Tibial artery (tissue), 4 donors: ENCODE measurements around the gene C14orf119.
"Not testable (repeated sequence)": the region's sequence is repeated elsewhere in the genome, so short reads cannot be mapped to it uniquely, and the experiment has no call there.

Experiments used
- DNase-seq, 2 donors: peaks; one replicate each; pipeline ENCODE4 v3.0.0-alpha.2; 2019
- H3K27ac ChIP-seq, 2 donors: fragments of 200-600 bp; sonication (generic) in 1 of 2; 1 replicate in 1 of 2; 2 replicates in 1 of 2; pipeline ENCODE4 v1.5.1; 2018 to 2019; ENCODE audit warnings: mild to moderate bottlenecking in 1 of 2
- H3K27me3 ChIP-seq, 2 donors: fragments of 200-600 bp; sonication (generic) in 1 of 2; one replicate each; pipeline versions ENCODE4 v1.5.1 to v1.6.0; 2016 to 2019
- H3K36me3 ChIP-seq, 3 donors: fragments of 200-600 bp; sonication (generic) in 2 of 3; one replicate each; pipeline ENCODE4 v1.5.1; 2016 to 2019; ENCODE audit warnings: mild to moderate bottlenecking in 2 of 3
- H3K4me1 ChIP-seq, 4 donors: fragments of 200-600 bp; sonication (generic) in 2 of 4; 1 replicate in 3 of 4; 2 replicates in 1 of 4; pipeline ENCODE4 v1.5.1; 2016 to 2019
- H3K4me3 ChIP-seq, 2 donors: fragments of 200-600 bp; sonication (generic) in 1 of 2; 1 replicate in 1 of 2; 2 replicates in 1 of 2; pipeline ENCODE4 v1.5.1; 2018 to 2019; ENCODE audit warnings: mild to moderate bottlenecking in 2 of 2
- H3K9me3 ChIP-seq, 3 donors: fragments of 200-600 bp; sonication (generic) in 1 of 3; one replicate each; pipeline ENCODE4 v1.5.1; 2016 to 2019
- CTCF ChIP-seq, 2 experiments: fragments of 200-600 bp in 1 of 2; fragments of 450-650 bp in 1 of 2; IDR thresholded peaks; one replicate each; pipeline ENCODE4 v1.5.1; 2017 to 2019; ENCODE audit warnings: antibody characterized with exemption in 2 of 2, mild to moderate bottlenecking in 1 of 2, moderate library complexity in 1 of 2
- intact Hi-C: fragments of 100-400 bp; cut with DNase I; formaldehyde crosslinking; loops from one replicate; pipeline ENCODE4 v1.15.0; 2023; ENCODE audit warnings: low total_unique reads

Gene C14orf119

GRCh38 chr14:23105348-23105824, 10.1 kb downstream of the C14orf119 start:
- Histone ChIP-seq H3K4me1 (no peaks in the 10 kb centered on the region), H3K27me3 (no peaks in the 10 kb centered on the region), H3K4me3 (no peak overlapping the region), H3K27ac (no peak overlapping the region), H3K36me3 (no peaks in the 10 kb centered on the region), H3K9me3 (no peaks in the 10 kb centered on the region)
- intact Hi-C loops: no loop called here
- DNase-seq: no peak
- TF ChIP-seq CTCF (IDR thresholded peaks at IDR 0.05): no peak

GRCh38 chr14:23106747-23107045, 11.4 kb downstream of the C14orf119 start:
- TF ChIP-seq CTCF (IDR thresholded peaks at IDR 0.05): no peak
- Histone ChIP-seq H3K27me3 (peaks cover 0 to 10% of the 10 kb centered on the region in 2 donors), H3K4me1 (no peaks in the 10 kb centered on the region), H3K36me3 (no peaks in the 10 kb centered on the region), H3K9me3 (no peaks in the 10 kb centered on the region), H3K4me3 (no peak overlapping the region), H3K27ac (no peak overlapping the region)
- intact Hi-C loops: no loop called here
- no peak for DNase-seq

GRCh38 chr14:23107620-23108019, 12.3 kb downstream of the C14orf119 start:
- intact Hi-C loops: not testable (repeated sequence)

GRCh38 chr14:23108169-23108568, 12.9 kb downstream of the C14orf119 start:
- intact Hi-C loops, H3K4me3 ChIP-seq, H3K9me3 ChIP-seq, H3K36me3 ChIP-seq, H3K27ac ChIP-seq, DNase-seq, H3K4me1 ChIP-seq: not testable (repeated sequence)
- H3K27me3 ChIP-seq: peaks cover 0 to 17% of the 10 kb centered on the region in 2 donors

More at GRCh38 chr14:23107620-23108019, 12.3 kb downstream of the C14orf119 start:
- H3K4me3 ChIP-seq, H3K4me1 ChIP-seq, H3K27ac ChIP-seq, H3K36me3 ChIP-seq, H3K9me3 ChIP-seq, DNase-seq: not testable (repeated sequence)
- H3K27me3 ChIP-seq: peaks cover 0 to 11% of the 10 kb centered on the region in 2 donors

GRCh38 chr14:23109769-23110168, 14.5 kb downstream of the C14orf119 start:
- peaks cover 0 to 27% of the 10 kb centered on the region in 2 donors for H3K27me3 ChIP-seq

GRCh38 chr14:23110579-23111365, 15.5 kb downstream of the C14orf119 start:
- no peak for TF ChIP-seq CTCF (IDR thresholded peaks at IDR 0.05)
- Histone ChIP-seq H3K4me3 (no peak overlapping the region), H3K27ac (no peak overlapping the region), H3K4me1 (peaks cover 0 to 7% (median 0%) of the 10 kb centered on the region in 4 donors), H3K36me3 (no peaks in the 10 kb centered on the region), H3K9me3 (no peaks in the 10 kb centered on the region), H3K27me3 (peaks cover 0 to 27% of the 10 kb centered on the region in 2 donors)
- DNase-seq: no peak
- intact Hi-C loops: no loop called here

More at GRCh38 chr14:23109769-23110168, 14.5 kb downstream of the C14orf119 start:
- H3K36me3 ChIP-seq: no peaks in the 10 kb centered on the region
- no peaks in the 10 kb centered on the region for H3K9me3 ChIP-seq
- peaks cover 0 to 3% (median 0%) of the 10 kb centered on the region in 4 donors for H3K4me1 ChIP-seq
- DNase-seq: no peak
- no peak overlapping the region for H3K4me3 ChIP-seq
- TF ChIP-seq CTCF (IDR thresholded peaks at IDR 0.05): no peak
- H3K27ac ChIP-seq: no peak overlapping the region
- intact Hi-C loops: no loop called here
